Type B pancreatic cell (in vitro differentiated cells): ENCODE data around the gene UBAC2. TPM values are rescaled to one million over a fixed set of nuclear protein-coding genes. Genes with fewer than 3 reads are reported as not detected.

Experiments
- DNase-seq: peaks from one replicate; pipeline ENCODE4 v3.0.0; 2021; ENCODE audit warnings: mixed read lengths; ENCODE audit not compliant: unreplicated experiment; ENCODE audit errors: extremely low spot score
- H3K27ac Mint-ChIP-seq: 2 replicates; pipeline ENCODE4 v1.8.0; 2021; ENCODE audit warnings: mild to moderate bottlenecking, mixed read lengths
- H3K27me3 Mint-ChIP-seq: 2 replicates; pipeline ENCODE4 v1.8.0; 2021; ENCODE audit warnings: mixed read lengths
- H3K36me3 Mint-ChIP-seq: 2 replicates; pipeline ENCODE4 v1.8.0; 2021; ENCODE audit warnings: mixed read lengths
- H3K4me1 Mint-ChIP-seq: one replicate; pipeline ENCODE4 v1.8.0; 2021; ENCODE audit warnings: mixed read lengths; ENCODE audit not compliant: unreplicated experiment
- H3K4me3 Mint-ChIP-seq: 2 replicates; pipeline ENCODE4 v1.8.0; 2021; ENCODE audit warnings: mild to moderate bottlenecking, mixed read lengths
- H3K9me3 Mint-ChIP-seq: 2 replicates; pipeline ENCODE4 v1.8.0; 2021; ENCODE audit warnings: mixed read lengths
- total RNA-seq: library from RNA; stranded (reverse); gene quantifications from 2 replicates; pipeline ENCODE4 v1.2.1, GENCODE V29; 2021; ENCODE audit warnings: low replicate concordance
- TF ChIP-seq, protein P1 (sequence below): fragments of 200-600 bp; sonication (generic); conservative IDR thresholded peaks from 2 replicates; pipeline ENCODE4 v1.5.0; 2021; ENCODE audit warnings: antibody characterized with exemption, mild to moderate bottlenecking

UBAC2 gene
- total RNA-seq, 1 donor from 2014 or later = 66.0 TPM

DNA sequence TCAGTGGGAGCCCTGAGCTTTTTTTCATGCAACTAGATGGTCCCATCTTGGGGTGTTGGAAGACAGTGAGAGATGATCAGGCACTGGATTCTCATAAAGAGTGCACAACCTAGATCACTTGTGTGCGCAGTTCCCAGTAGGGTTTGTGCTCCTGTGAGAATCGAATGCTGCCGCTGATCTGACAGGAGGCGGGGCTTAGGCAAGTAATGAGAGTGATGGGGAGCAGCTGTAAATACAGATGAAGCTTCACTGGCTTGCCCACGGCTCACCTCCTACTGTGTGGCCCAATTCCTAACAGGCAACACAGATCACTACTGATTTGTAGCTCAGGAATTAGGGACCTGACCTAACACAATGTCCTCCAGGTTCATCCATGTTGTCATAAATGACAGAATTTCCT is 43.6 kb upstream of the UBAC2 start:
- no peaks in the 10 kb centered on the region for H3K36me3 Mint-ChIP-seq
- H3K9me3 Mint-ChIP-seq = peaks cover 12% of the 10 kb centered on the region
- no peak for DNase-seq
- H3K27ac Mint-ChIP-seq = no peak overlapping the region
- peaks cover 21% of the 10 kb centered on the region for H3K4me1 Mint-ChIP-seq
- TF ChIP-seq, protein P1, sequence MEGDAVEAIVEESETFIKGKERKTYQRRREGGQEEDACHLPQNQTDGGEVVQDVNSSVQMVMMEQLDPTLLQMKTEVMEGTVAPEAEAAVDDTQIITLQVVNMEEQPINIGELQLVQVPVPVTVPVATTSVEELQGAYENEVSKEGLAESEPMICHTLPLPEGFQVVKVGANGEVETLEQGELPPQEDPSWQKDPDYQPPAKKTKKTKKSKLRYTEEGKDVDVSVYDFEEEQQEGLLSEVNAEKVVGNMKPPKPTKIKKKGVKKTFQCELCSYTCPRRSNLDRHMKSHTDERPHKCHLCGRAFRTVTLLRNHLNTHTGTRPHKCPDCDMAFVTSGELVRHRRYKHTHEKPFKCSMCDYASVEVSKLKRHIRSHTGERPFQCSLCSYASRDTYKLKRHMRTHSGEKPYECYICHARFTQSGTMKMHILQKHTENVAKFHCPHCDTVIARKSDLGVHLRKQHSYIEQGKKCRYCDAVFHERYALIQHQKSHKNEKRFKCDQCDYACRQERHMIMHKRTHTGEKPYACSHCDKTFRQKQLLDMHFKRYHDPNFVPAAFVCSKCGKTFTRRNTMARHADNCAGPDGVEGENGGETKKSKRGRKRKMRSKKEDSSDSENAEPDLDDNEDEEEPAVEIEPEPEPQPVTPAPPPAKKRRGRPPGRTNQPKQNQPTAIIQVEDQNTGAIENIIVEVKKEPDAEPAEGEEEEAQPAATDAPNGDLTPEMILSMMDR = no peak
- H3K4me3 Mint-ChIP-seq = no peak overlapping the region
- peaks cover 5% of the 10 kb centered on the region for H3K27me3 Mint-ChIP-seq

DNA sequence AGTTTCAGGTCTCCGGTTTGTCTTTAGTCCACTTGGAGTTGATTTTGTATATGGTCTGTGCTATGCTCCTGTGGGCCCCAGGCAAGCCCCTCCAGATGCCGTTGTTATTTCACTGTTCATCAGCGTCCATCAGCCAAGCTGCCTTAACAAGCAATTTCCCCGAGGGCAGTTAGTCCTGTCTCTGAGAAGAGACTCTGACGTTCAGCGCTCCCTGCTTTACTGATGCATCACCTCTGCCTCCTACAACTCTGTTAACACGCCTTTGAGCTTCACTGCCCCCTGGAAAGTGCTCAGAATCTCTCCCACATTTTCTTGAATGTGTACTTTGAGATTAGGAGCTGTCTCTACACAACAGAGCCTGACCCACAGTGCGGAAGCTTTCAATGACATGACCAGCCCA is 41.8 kb upstream of the UBAC2 start:
- no peak for DNase-seq
- Mint-ChIP-seq H3K36me3 (no peaks in the 10 kb centered on the region), H3K9me3 (peaks cover 12% of the 10 kb centered on the region), H3K4me3 (peak overlapping the region; percentile 11), H3K27ac (peak overlapping the region; percentile 83), H3K4me1 (peaks cover 27% of the 10 kb centered on the region), H3K27me3 (peaks cover 5% of the 10 kb centered on the region)
- TF ChIP-seq, protein P1 = no peak

DNA sequence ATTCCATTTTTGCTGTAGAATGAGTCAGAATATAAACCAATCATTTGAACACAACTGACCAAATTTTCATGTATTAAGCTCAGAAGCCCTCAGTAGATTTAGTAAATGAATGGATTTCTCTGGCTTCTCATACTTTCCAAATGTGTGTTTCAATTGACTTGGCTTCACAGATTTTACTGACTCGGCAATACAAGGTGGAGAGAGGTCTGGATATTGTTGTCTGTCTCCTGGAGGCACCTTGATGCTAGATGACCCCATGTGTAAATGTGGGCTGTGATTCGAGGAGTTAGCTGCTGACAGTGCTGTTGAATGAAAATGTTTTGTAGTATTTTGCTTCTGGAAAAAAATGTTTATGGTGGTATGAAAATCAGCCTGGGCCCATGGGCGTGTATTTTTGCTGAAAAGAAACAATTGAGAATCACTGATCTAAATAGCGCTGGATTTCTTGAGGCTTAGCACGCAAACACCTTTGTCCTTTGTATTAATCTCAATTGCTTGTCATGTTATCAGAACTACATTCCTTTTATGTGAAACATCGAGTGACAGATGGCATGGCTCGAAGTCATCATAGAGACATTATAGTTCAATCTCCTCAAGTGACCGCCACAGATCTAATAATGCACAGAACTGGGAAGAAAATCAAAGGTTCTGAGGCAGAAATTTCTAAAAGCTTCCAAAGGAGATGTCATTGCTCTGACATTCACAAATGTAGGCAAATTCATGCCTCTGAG is 41.2 kb upstream of the UBAC2 start:
- TF ChIP-seq, protein P1 = no peak
- Mint-ChIP-seq H3K9me3 (peaks cover 12% of the 10 kb centered on the region), H3K4me1 (peaks cover 27% of the 10 kb centered on the region), H3K27me3 (peaks cover 5% of the 10 kb centered on the region), H3K36me3 (no peaks in the 10 kb centered on the region), H3K4me3 (peak overlapping the region; percentile 11), H3K27ac (peak overlapping the region; percentile 83)
- DNase-seq = no peak

DNA sequence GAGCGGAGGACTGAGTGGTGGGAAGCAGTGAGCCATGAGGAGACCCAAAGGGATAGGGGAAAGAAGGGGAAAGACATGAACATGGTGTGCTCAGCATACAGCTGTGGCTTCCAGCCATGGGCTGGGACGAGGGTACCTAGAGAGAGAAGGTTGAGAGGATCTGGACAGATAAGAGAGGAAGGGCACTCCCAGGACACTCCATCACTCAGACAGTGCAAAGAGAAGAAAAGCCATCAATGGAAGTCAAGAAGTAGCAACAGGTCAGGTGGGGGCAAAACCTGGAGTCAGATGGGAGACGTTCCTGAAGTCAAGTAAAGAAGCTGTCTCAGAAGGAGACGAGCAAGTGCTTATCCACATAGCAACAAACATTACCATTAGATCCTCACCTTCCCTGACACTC is 40.2 kb upstream of the UBAC2 start:
- DNase-seq = no peak
- H3K9me3 Mint-ChIP-seq = peaks cover 12% of the 10 kb centered on the region
- H3K36me3 Mint-ChIP-seq = no peaks in the 10 kb centered on the region
- H3K4me1 Mint-ChIP-seq = peaks cover 27% of the 10 kb centered on the region
- H3K4me3 Mint-ChIP-seq = no peak overlapping the region
- TF ChIP-seq, protein P1 = no peak
- H3K27me3 Mint-ChIP-seq = peaks cover 5% of the 10 kb centered on the region
- peak overlapping the region; percentile 83 for H3K27ac Mint-ChIP-seq

DNA sequence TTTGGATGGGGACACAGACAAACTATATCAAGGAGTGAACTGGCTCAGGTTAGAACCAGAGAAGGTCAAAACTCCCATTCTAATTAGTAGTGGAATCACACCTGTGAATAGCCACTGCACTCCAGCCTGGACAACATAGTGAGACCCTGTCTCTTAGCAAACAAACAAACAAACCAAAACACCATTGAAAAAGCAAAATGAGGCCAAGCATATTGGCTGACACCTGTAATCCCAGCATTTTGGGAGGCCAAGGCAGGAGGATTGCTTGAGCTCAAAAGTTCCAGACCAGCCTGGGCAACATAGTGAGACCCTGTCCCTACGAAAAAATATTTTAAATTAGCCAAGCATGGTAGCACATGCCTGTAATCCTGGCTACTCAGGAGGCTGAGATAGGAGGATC is 39.1 kb upstream of the UBAC2 start:
- no peak for DNase-seq
- no peaks in the 10 kb centered on the region for H3K36me3 Mint-ChIP-seq
- H3K27me3 Mint-ChIP-seq = peaks cover 5% of the 10 kb centered on the region
- peaks cover 12% of the 10 kb centered on the region for H3K9me3 Mint-ChIP-seq
- H3K27ac Mint-ChIP-seq = no peak overlapping the region
- no peak overlapping the region for H3K4me3 Mint-ChIP-seq
- TF ChIP-seq, protein P1 = no peak
- H3K4me1 Mint-ChIP-seq = peaks cover 27% of the 10 kb centered on the region
